Sigmoid colon (tissue), 7 donors: ENCODE results near the gene PLEKHG2. TPM values are rescaled to one million over a fixed set of nuclear protein-coding genes. Genes with fewer than 3 reads are reported as not detected.

Source experiments
- DNase-seq: peaks from one replicate; pipeline ENCODE4 v3.0.0-alpha.2; 2019
- H3K27ac ChIP-seq, 4 donors: fragments of 200-600 bp; sonication (generic); one replicate each; pipeline ENCODE4 v1.5.1; 2016 to 2019; ENCODE audit warnings: mild to moderate bottlenecking in 1 of 4
- H3K27me3 ChIP-seq, 3 donors: fragments of 200-600 bp; sonication (generic); one replicate each; pipeline ENCODE4 v1.5.1; 2019; ENCODE audit warnings: mild to moderate bottlenecking in 1 of 3
- H3K36me3 ChIP-seq, 4 donors: fragments of 200-600 bp; sonication (generic); one replicate each; pipeline ENCODE4 v1.5.1; 2016 to 2019
- H3K4me1 ChIP-seq, 4 donors: fragments of 200-600 bp; sonication (generic); one replicate each; pipeline ENCODE4 v1.5.1; 2017 to 2019
- H3K4me3 ChIP-seq, 4 donors: fragments of 200-600 bp; sonication (generic); one replicate each; pipeline ENCODE4 v1.5.1; 2017 to 2019; ENCODE audit warnings: mild to moderate bottlenecking in 2 of 4, moderate library complexity in 1 of 4
- H3K9me3 ChIP-seq, 4 donors: fragments of 200-600 bp in 3 of 4; sonication (generic) in 3 of 4; one replicate each; pipeline versions ENCODE4 v1.5.1 to v1.6.1; 2013 to 2019
- CTCF ChIP-seq, 4 experiments: fragments of 450-650 bp in 3 of 4; fragments of 200-600 bp in 1 of 4; IDR thresholded peaks; one replicate each; pipeline ENCODE4 v1.5.1; 2016 to 2019; ENCODE audit warnings: antibody characterized with exemption in 4 of 4, mild to moderate bottlenecking in 3 of 4, moderate library complexity in 2 of 4
- EP300 ChIP-seq, 4 donors: sonication (generic); formaldehyde crosslinking; IDR thresholded peaks; one replicate each; pipeline ENCODE4 v1.6.1; 2017; ENCODE audit warnings: antibody characterized with exemption in 4 of 4
- POLR2A ChIP-seq, 2 donors: fragments of 450-650 bp; IDR thresholded peaks; one replicate each; pipeline ENCODE4 v1.6.1; 2016; ENCODE audit warnings: antibody characterized with exemption in 2 of 2, mild to moderate bottlenecking in 2 of 2, moderate library complexity in 2 of 2
- POLR2AphosphoS5 ChIP-seq, 4 donors: sonication (generic); formaldehyde crosslinking; IDR thresholded peaks; one replicate each; pipeline ENCODE4 v1.6.1; 2017; ENCODE audit warnings: antibody characterized with exemption in 4 of 4
- WGBS, 2 donors: extraction: QIAGEN DNeasy Blood & Tissue Kit; methylation state at CpG; one replicate each; pipeline ENCODE4 v1.1.7; 2013; 5-methylcytosine and 5-hydroxymethylcytosine counted together
- intact Hi-C: fragments of 100-400 bp; cut with DNase I; formaldehyde crosslinking; loops from one replicate; pipeline ENCODE4 v1.15.1; 2023
- polyA plus RNA-seq, 3 donors: library from polyadenylated mRNA; stranded (reverse); fragments of 200-250 nt; gene quantifications; one replicate each; pipeline ENCODE4 v1.2.3, GENCODE V29; 2013
- total RNA-seq, 4 donors: library from RNA; depleted of rRNA; stranded (reverse); fragments of >200 nt; gene quantifications; one replicate each; pipeline ENCODE4 v1.1.0, GENCODE V29; 2016
- donor health status: healthy with polysubstance abuse.
- donor health status: Bipolar disorder and iron deficiency.
- donor health status: healthy.

PLEKHG2 gene
- total and polyA plus RNA-seq, 7 donors = 0.60 to 28.8 (median 10.7) TPM

DNA sequence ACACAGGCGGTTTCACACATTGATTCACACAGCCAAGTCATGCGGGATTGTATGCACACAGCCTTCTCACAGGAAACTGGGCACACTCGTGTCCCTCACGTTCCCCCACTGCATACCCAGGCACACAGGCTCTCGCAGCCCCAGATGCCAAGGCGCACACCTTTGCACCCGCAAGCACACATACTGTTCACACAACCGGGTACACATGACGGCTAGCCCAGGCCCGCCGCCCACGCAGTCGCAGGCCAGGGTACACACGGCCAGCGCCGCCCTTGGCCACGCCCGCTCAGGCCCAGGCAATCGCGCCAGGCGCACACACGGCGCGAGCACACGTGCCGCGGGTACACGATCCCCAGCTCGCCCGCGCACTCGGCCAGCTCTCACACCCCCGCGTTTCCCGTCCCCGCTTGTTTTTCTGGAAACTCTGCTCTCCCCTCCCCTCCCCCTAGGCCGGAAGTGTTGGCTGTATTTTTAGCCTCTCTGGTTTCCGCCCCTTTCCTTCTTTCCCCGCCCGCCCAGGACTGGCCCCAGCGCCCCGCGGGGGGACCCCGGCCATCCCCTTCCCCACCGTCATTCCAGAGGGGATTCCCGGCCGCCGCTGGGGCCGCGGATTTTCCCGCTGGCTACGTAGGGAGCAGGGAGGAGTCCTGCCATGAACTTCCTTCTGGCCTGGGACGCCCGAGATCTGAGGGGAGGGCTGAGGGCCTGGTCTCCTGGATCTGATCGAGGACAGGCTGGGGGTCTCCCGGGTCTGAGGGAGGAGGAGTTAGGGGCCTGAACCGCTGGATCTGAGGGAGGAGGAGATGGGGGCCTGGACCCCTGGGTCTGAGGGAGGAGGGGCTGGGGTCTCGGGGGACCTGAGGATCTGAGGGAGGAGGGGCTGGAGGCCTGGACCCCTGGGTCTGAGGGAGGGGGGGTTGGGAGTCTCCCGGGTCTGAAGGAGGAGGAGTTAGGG, 9.8 kb upstream of the PLEKHG2 start:
- H3K4me1 ChIP-seq = peaks cover 0 to 67% (median 57%) of the 10 kb centered on the region in 4 donors
- WGBS, 2 donors = 0 to 2% methylated on average over 59 of the region's 59 CpGs
- no peaks in the 10 kb centered on the region for H3K9me3 ChIP-seq
- peaks cover 1 to 8% (median 5%) of the 10 kb centered on the region in 4 donors for H3K36me3 ChIP-seq
- intact Hi-C loops = loop anchor here (1.0 to 10.0 kb wide), 3 partner anchors 10 to 1312 kb away; partner anchors contain the start of genes COQ8B, ITPKC and PLEKHG2
- H3K27me3 ChIP-seq = no peaks in the 10 kb centered on the region
- H3K4me3 ChIP-seq = peak overlapping the region; percentile 50 to 61 (median 59)
- TF ChIP-seq POLR2AphosphoS5 (IDR thresholded peaks at IDR 0.05) (peak; percentile 57 to 91 (median 84)), POLR2A (IDR thresholded peaks at IDR 0.05) (peak in 1 of 2 donors; percentile 43), EP300 (IDR thresholded peaks at IDR 0.05) (peak in 2 of 4 donors; percentile 72 to 89), CTCF (IDR thresholded peaks at IDR 0.05) (no peak)
- DNase-seq = peak; percentile 97
- H3K27ac ChIP-seq = peak overlapping the region; percentile 100

- Histone ChIP-seq H3K27me3 (no peaks in the 10 kb centered on the region), H3K27ac (peak overlapping the region; percentile 100), H3K9me3 (no peaks in the 10 kb centered on the region), H3K4me3 (peak overlapping the region; percentile 50 to 61 (median 59)), H3K36me3 (peaks cover 11 to 18% (median 15%) of the 10 kb centered on the region in 4 donors), H3K4me1 (peaks cover 0 to 57% (median 47%) of the 10 kb centered on the region in 4 donors)
- 2 to 3% methylated on average over 43 of the region's 43 CpGs for WGBS, 2 donors
- peak; percentile 100 for DNase-seq
- no peak for TF ChIP-seq CTCF (IDR thresholded peaks at IDR 0.05)
- TF ChIP-seq POLR2A (IDR thresholded peaks at IDR 0.05) = peak; percentile 63 to 71
- peak; percentile 92 to 99 (median 96) for TF ChIP-seq EP300 (IDR thresholded peaks at IDR 0.05)
- TF ChIP-seq POLR2AphosphoS5 (IDR thresholded peaks at IDR 0.05) = peak; percentile 89 to 98 (median 93)
- intact Hi-C loops = loop anchor here (1.0 to 10.0 kb wide), 3 partner anchors 9 to 1311 kb away; partner anchors contain the start of genes COQ8B, ITPKC and PLEKHG2
Observed at GRCh38 chr19:39403331-39404312, 8.8 kb upstream of the PLEKHG2 start.

GRCh38 chr19:39405261-39405957, 7.1 kb upstream of the PLEKHG2 start:
- Histone ChIP-seq H3K27ac (peak overlapping the region; percentile 100), H3K4me1 (peaks cover 0 to 58% (median 46%) of the 10 kb centered on the region in 4 donors), H3K36me3 (peaks cover 12 to 22% (median 17%) of the 10 kb centered on the region in 4 donors), H3K4me3 (peak overlapping the region; percentile 76 to 99 (median 90)), H3K27me3 (no peaks in the 10 kb centered on the region), H3K9me3 (no peaks in the 10 kb centered on the region)
- no peak for DNase-seq
- 83 to 93% methylated on average over 17 of the region's 17 CpGs for WGBS, 2 donors
- intact Hi-C loops = loop anchor here (10.0 kb wide), 2 partner anchors 751 to 1309 kb away; partner anchors contain the start of genes COQ8B and ITPKC
- TF ChIP-seq POLR2AphosphoS5 (IDR thresholded peaks at IDR 0.05) (no peak), POLR2A (IDR thresholded peaks at IDR 0.05) (no peak), EP300 (IDR thresholded peaks at IDR 0.05) (no peak), CTCF (IDR thresholded peaks at IDR 0.05) (no peak)
